Measurements from ENCODE around the gene MST1. TPM values are rescaled to one million over a fixed set of nuclear protein-coding genes. Genes with fewer than 3 reads are reported as not detected.

Gene MST1
- total and polyA plus RNA-seq, 2 experiments from 2014 or later: 31.3 to 48.7 TPM

DNA sequence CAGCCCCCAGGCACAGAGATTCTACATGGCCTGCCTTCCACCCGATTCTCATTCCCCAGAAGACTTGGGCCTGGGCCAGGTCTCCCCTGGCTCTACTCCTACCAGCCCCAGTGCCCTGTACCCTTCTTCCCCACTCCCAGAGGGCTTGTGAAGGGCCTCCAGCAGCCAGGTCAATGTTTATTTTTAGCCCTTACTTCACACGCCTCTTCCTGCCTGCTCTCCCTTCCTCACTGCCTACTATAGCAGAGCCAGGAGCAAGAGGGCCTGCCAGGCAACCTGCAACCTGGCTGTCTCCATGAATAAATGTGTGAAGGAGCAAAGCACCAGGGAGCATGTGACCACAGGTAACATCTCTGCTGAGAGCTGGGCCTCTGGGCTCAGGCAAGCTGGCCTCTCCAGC lies 41.5 kb downstream of the MST1 start:
- Histone ChIP-seq H3K36me3 (no peaks in the 10 kb centered on the region), H3K27ac (peak overlapping the region; percentile 93), H3K4me3 (no peak overlapping the region), H3K27me3 (no peaks in the 10 kb centered on the region), H3K4me1 (ENCODE audit: low read depth) (peaks cover 31% of the 10 kb centered on the region), H3K9me3 (ENCODE audit: low read depth) (no peaks in the 10 kb centered on the region)
- TF ChIP-seq, protein P1, sequence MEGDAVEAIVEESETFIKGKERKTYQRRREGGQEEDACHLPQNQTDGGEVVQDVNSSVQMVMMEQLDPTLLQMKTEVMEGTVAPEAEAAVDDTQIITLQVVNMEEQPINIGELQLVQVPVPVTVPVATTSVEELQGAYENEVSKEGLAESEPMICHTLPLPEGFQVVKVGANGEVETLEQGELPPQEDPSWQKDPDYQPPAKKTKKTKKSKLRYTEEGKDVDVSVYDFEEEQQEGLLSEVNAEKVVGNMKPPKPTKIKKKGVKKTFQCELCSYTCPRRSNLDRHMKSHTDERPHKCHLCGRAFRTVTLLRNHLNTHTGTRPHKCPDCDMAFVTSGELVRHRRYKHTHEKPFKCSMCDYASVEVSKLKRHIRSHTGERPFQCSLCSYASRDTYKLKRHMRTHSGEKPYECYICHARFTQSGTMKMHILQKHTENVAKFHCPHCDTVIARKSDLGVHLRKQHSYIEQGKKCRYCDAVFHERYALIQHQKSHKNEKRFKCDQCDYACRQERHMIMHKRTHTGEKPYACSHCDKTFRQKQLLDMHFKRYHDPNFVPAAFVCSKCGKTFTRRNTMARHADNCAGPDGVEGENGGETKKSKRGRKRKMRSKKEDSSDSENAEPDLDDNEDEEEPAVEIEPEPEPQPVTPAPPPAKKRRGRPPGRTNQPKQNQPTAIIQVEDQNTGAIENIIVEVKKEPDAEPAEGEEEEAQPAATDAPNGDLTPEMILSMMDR (IDR thresholded peaks at IDR 0.05; ENCODE audit: low read depth, low read length): no peak
- peak in 1 of 2 donors; percentile 77 for DNase-seq (ENCODE audit: low read depth in 1 of 2, low spot score in 1 of 2)

DNA sequence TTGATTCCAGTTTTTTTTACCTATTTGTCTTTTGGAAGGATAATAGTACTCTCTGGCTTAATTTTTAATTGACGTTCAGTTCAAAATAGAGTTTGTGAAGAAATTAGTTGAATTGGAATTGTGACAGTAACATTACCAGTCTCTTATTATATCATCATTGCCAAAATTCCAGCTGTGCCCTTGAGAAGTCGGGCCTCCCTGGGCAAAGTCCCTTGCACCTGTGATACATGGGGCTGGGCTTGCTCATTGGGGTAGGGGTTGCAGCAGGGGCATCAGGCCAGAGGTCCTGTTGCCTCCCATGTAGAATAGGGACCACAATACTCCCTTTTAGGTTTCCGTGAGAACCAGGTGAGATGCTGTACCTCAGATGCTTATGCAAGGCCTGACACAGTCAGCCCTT lies 43.0 kb downstream of the MST1 start:
- H3K4me3 ChIP-seq: no peak overlapping the region
- no peak for DNase-seq (ENCODE audit: low read depth in 1 of 2, low spot score in 1 of 2)
- TF ChIP-seq, protein P1 (IDR thresholded peaks at IDR 0.05; ENCODE audit: low read depth, low read length): no peak
- H3K4me1 ChIP-seq (ENCODE audit: low read depth): peaks cover 31% of the 10 kb centered on the region
- no peaks in the 10 kb centered on the region for H3K9me3 ChIP-seq (ENCODE audit: low read depth)
- no peaks in the 10 kb centered on the region for H3K27me3 ChIP-seq
- H3K36me3 ChIP-seq: no peaks in the 10 kb centered on the region
- no peak overlapping the region for H3K27ac ChIP-seq

- H3K27me3 ChIP-seq: no peaks in the 10 kb centered on the region
- no peak overlapping the region for H3K27ac ChIP-seq
- TF ChIP-seq, protein P1 (IDR thresholded peaks at IDR 0.05; ENCODE audit: low read depth, low read length): no peak
- no peaks in the 10 kb centered on the region for H3K36me3 ChIP-seq
- H3K4me1 ChIP-seq (ENCODE audit: low read depth): peaks cover 19% of the 10 kb centered on the region
- H3K9me3 ChIP-seq (ENCODE audit: low read depth): no peaks in the 10 kb centered on the region
- no peak overlapping the region for H3K4me3 ChIP-seq
- no peak for DNase-seq (ENCODE audit: low read depth in 1 of 2, low spot score in 1 of 2)
Observed at GRCh38 chr3:49644684-49645083, 44.6 kb downstream of the MST1 start.

GRCh38 chr3:49642708-49643145 lies 46.5 kb downstream of the MST1 start:
- no peak for DNase-seq (ENCODE audit: low read depth in 1 of 2, low spot score in 1 of 2)
- H3K36me3 ChIP-seq: no peaks in the 10 kb centered on the region
- peaks cover 12% of the 10 kb centered on the region for H3K4me1 ChIP-seq (ENCODE audit: low read depth)
- no peak overlapping the region for H3K4me3 ChIP-seq
- no peaks in the 10 kb centered on the region for H3K9me3 ChIP-seq (ENCODE audit: low read depth)
- no peaks in the 10 kb centered on the region for H3K27me3 ChIP-seq
- TF ChIP-seq, protein P1 (IDR thresholded peaks at IDR 0.05; ENCODE audit: low read depth, low read length): no peak
- H3K27ac ChIP-seq: no peak overlapping the region

DNA sequence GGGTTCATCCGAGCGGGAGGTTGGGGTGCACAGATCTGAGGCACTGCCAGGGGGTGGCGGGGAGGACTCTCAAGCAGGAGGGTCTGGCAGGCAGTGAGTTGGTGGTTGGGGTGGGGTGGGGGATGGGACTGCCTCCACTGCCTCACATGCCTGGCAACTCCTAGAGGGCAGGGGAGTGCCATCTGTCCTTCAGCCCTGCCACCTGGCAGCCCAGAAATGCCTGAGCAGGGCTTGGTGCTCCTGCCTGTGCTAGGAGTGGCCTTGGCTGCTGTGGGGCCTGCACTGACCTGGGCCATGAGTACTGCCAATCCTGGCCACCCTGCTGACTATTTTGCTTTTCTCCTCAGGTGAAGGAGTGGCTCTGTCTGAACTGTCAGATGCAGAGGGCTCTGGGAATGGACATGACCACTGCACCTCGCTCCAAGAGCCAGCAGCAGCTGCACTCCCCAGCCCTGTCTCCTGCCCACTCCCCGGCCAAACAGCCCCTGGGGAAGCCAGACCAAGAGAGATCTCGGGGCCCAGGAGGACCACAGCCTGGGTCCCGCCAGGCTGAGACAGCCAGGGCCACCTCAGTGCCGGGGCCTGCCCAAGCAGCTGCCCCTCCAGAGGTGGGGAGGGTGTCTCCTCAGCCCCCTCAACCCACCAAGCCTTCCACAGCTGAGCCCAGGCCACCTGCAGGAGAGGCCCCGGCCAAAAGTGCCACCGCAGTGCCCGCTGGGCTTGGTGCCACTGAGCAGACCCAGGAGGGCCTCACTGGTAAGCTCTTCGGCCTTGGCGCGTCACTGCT lies 47.2 kb downstream of the MST1 start:
- Histone ChIP-seq H3K27me3 (no peaks in the 10 kb centered on the region), H3K36me3 (no peaks in the 10 kb centered on the region), H3K4me1 (ENCODE audit: low read depth) (peaks cover 7% of the 10 kb centered on the region), H3K27ac (no peak overlapping the region), H3K4me3 (no peak overlapping the region), H3K9me3 (ENCODE audit: low read depth) (no peaks in the 10 kb centered on the region)
- no peak for DNase-seq (ENCODE audit: low read depth in 1 of 2, low spot score in 1 of 2)
- TF ChIP-seq, protein P1 (IDR thresholded peaks at IDR 0.05; ENCODE audit: low read depth, low read length): no peak
